Mucosa of descending colon (tissue), 3 donors: Measurements from ENCODE around the gene DUOXA2. TPM values are rescaled to one million over a fixed set of nuclear protein-coding genes. Genes with fewer than 3 reads are reported as not detected.
"Not testable (repeated sequence)": the region's sequence is repeated elsewhere in the genome, so short reads cannot be mapped to it uniquely, and the experiment has no call there.

Source experiments
- ATAC-seq: fragments of 200-7000 bp; cut with Tn5 transposase; one replicate; pipeline ENCODE4 v1.9.1; 2020; ENCODE audit warnings: mild to moderate bottlenecking, moderate library complexity
- DNase-seq, 3 donors: peaks; one replicate each; pipeline ENCODE4 v3.0.0-alpha.2; 2020
- H3K36me3 ChIP-seq: fragments of 200-600 bp; one replicate; pipeline ENCODE4 v1.8.0; 2021; ENCODE audit warnings: low read depth, mild to moderate bottlenecking
- H3K4me1 ChIP-seq: fragments of 200-600 bp; one replicate; pipeline ENCODE4 v1.8.0; 2021; ENCODE audit warnings: low read depth, mild to moderate bottlenecking
- H3K4me3 ChIP-seq: fragments of 200-600 bp; one replicate; pipeline ENCODE4 v1.8.0; 2021; ENCODE audit warnings: mild to moderate bottlenecking
- H3K9me3 ChIP-seq: fragments of 200-600 bp; one replicate; pipeline ENCODE4 v1.8.0; 2021; ENCODE audit warnings: mild to moderate bottlenecking
- intact Hi-C, 2 donors: fragments of 100-400 bp; cut with DNase I in 1 of 2; cut with micrococcal nuclease in 1 of 2; formaldehyde crosslinking; loops; one replicate each; pipeline versions ENCODE4 v1.11.0 to v1.11.1; 2022; cut with DNase I, micrococcal nuclease
- total RNA-seq, 3 donors: library from RNA; stranded (reverse); fragmentation: NEBNext Ultra II Directional in 2 of 3; extraction: Animal tissue kit (Norgen Biotek cat#: 25700) in 2 of 3; gene quantifications; one replicate each; pipeline versions ENCODE4 v1.2.1 to v1.2.4, GENCODE V29; 2021 to 2023
- TF ChIP-seq, protein P1 (sequence below): fragments of 200-600 bp; IDR thresholded peaks from one replicate; pipeline ENCODE4 v1.8.0; 2022; ENCODE audit warnings: antibody characterized with exemption, mild to moderate bottlenecking
- donor health status: DM: no; HTN: no; CAD: no; lungs with moderate emphysema.
- donor health status: DM: no; HTN: no; CAD: no.
- donor health status: DM: no; HTN: yes; CAD: no.

Gene DUOXA2
- total RNA-seq, 3 donors from 2014 or later = 0.32 to 5.8 (median 1.2) TPM

DNA sequence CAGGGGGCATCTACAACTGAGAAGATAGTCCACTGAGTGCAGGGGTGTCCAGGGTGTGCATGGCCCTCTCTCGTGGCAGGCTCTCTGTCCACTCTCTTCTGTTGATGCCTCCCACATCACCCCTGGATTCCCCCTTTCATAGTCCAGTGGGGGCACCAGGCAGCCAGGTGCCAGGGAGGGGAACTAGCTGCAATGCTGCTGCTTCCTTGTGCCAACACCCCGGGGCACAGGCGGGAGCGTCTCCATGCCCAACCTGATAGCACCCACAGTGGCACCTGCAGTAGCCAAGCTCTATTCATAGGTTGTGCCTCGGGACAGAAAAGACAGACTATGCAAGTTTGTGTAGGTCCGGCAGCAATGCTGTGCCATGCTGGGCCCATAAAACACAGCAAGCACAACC is 11.9 kb upstream of the DUOXA2 start:
- ATAC-seq (no peak), DNase-seq (no peak)
- Histone ChIP-seq H3K4me3 (no peak overlapping the region), H3K4me1 (no peaks in the 10 kb centered on the region), H3K9me3 (no peaks in the 10 kb centered on the region), H3K36me3 (no peaks in the 10 kb centered on the region)
- intact Hi-C loops = no loop called here
- TF ChIP-seq, protein P1, sequence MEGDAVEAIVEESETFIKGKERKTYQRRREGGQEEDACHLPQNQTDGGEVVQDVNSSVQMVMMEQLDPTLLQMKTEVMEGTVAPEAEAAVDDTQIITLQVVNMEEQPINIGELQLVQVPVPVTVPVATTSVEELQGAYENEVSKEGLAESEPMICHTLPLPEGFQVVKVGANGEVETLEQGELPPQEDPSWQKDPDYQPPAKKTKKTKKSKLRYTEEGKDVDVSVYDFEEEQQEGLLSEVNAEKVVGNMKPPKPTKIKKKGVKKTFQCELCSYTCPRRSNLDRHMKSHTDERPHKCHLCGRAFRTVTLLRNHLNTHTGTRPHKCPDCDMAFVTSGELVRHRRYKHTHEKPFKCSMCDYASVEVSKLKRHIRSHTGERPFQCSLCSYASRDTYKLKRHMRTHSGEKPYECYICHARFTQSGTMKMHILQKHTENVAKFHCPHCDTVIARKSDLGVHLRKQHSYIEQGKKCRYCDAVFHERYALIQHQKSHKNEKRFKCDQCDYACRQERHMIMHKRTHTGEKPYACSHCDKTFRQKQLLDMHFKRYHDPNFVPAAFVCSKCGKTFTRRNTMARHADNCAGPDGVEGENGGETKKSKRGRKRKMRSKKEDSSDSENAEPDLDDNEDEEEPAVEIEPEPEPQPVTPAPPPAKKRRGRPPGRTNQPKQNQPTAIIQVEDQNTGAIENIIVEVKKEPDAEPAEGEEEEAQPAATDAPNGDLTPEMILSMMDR = no peak

DNA sequence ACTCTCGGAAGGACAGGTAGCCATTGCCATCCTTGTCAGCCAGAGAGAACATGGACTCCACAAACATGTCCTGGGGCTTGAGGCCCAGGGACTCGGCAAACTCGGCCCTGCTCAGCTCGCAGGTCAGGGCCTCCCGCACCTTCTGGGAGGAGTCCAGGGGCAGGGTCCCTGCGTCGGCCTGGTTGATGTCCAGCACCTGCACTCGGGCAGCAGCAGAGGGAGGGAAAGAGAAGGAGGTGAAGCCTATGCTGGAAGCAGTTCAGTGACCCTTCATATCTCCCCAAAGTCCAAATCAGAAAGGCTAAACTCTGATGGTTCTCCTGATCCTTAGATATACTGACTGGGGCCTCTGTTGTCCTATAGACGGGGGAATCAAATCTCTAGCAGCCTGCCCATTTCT is 10.0 kb upstream of the DUOXA2 start:
- H3K4me1 ChIP-seq, DNase-seq, H3K4me3 ChIP-seq, intact Hi-C loops, H3K9me3 ChIP-seq, H3K36me3 ChIP-seq, ATAC-seq: not testable (repeated sequence)

DNA sequence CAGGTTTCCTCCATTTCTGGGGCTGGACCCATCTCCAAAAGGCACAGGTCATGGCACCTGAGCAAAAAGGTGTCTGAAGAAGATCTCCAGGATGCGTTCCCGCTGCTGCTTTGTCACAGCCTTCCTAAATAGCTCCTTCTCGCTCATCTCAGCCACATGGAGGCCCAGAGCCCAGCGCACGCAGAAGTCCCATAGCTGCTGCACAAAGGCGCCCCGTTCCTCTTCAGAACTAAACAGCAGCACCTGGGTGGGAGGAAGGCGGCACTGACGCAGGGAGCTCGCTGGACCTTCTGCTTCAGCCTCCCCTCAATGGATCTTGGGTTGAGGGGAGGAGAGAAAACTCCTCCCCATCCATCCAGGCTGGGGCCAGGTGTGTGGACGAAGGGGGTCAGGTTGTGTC is 8.5 kb upstream of the DUOXA2 start:
- intact Hi-C loops = no loop called here
- DNase-seq = no peak
- no peaks in the 10 kb centered on the region for H3K9me3 ChIP-seq
- H3K4me3 ChIP-seq = no peak overlapping the region
- H3K36me3 ChIP-seq = no peaks in the 10 kb centered on the region
- no peak for ATAC-seq
- H3K4me1 ChIP-seq = no peaks in the 10 kb centered on the region
- TF ChIP-seq, protein P1 = no peak

DNA sequence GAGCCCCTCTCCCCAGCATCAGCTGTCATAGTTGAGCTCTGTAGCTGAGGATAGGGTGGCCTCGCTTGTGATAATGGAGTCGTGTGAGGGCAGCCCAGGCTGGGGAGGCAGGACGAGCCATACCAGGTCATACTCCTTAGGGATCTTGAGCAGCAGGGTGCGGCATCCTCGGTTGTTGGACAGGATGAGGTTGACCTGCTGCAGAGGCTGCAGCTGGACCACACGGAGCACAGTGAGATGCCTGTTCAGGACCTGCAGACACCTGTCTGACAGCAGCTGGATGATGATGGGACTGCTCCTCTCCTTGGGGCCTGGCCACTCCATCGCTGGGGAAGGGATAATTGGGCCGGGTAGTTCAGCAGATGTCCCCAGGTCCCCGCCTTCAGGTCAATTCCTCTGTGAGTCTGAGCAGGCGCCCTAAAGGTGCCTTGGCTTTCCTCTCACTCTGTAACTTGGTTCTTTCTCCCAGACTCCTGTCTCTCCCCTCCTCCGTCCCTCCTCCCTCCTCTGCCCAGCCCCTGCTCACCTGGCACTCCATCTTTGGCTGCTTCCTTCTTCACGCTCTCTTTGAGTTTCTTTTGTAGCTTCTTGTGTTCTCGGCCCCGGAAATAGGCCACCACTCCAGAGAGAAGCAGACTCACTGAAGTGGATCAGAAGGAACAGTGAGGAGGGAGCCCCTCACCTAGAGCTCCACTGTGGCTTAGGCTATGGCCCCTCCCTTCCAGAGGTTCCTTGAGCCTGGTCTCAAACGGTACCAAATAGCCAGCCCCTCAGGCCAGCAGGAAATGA is 7.9 kb upstream of the DUOXA2 start:
- no peak for DNase-seq
- H3K36me3 ChIP-seq = no peaks in the 10 kb centered on the region
- no peak overlapping the region for H3K4me3 ChIP-seq
- H3K4me1 ChIP-seq = no peaks in the 10 kb centered on the region
- no peaks in the 10 kb centered on the region for H3K9me3 ChIP-seq
- no peak for ATAC-seq
- TF ChIP-seq, protein P1 = no peak
- intact Hi-C loops = no loop called here

DNA sequence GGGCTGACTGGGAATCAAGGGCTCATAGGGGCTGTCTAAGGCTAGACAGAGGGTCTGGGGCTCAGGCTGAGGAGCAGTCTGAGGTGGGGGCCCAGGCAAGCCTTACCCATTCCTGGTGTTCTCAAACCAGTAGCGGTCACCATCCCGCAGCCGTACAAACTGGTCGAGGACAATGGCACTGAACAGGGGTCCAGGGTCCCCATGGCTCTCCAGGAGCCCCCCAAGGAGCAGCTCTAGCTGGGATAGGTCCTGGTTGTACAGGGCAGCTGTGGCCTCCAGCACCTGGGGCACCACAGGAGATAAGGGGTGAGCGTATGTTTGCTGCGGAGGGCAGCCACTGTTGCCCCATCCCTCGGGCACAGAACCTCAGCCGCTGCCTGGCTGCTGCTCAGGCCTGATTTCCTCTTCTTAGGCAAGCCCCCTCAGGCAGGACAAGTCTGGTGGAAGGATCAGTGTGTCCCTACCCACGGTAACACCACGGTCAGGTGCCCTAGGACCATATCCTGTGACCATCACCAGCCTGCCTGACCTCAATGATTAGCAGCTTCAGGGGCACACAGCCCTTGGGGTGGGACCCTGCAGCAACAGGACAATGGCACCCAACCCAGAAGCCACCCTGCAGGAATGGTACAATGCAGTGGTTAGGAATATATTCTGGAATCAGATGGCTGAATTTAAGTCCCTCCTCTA is 6.0 kb upstream of the DUOXA2 start:
- peaks cover 4% of the 10 kb centered on the region for H3K4me1 ChIP-seq
- DNase-seq (no peak), ATAC-seq (no peak)
- no peak overlapping the region for H3K4me3 ChIP-seq
- no peaks in the 10 kb centered on the region for H3K36me3 ChIP-seq
- H3K9me3 ChIP-seq = no peaks in the 10 kb centered on the region
- intact Hi-C loops = no loop called here
- TF ChIP-seq, protein P1 = no peak

DNA sequence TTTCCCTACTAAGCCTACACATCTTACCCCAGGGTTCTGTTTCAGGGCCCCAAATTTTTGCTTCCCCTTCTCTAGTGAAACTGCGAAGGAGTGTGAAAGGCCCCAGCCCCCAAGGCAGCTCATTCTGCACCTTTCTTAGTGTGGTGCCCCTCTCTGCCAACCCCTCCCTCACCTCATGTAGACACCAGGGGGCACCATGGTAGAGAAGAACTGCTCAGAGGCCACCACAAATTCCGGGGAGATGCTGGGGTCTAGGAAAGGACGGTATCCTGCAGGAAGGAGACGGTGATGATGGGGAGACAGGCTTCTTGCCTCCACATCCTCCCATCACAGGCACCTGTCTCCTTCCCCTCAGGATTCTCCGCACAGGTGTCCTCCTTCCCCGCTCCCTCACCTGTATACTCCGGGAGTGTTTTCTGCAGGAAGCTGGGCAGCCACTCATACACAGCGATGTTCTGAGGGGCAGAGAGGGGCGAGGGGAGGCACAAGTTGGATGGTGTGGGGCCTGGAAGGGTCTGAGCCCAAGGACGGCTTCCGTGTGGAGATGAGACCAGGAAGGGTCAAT is 3.8 kb upstream of the DUOXA2 start:
- H3K4me1 ChIP-seq = peaks cover 6% of the 10 kb centered on the region
- no peaks in the 10 kb centered on the region for H3K36me3 ChIP-seq
- intact Hi-C loops = no loop called here
- TF ChIP-seq, protein P1 = no peak
- DNase-seq = no peak
- H3K4me3 ChIP-seq = no peak overlapping the region
- no peak for ATAC-seq
- no peaks in the 10 kb centered on the region for H3K9me3 ChIP-seq
